HG02885 (cell line): ENCODE results near the gene INPP5B.
A peak's percentile ranks its signal among the peaks of the same experiment; 100 is the strongest.
"Not testable (repeated sequence)": the region's sequence is repeated elsewhere in the genome, so short reads cannot be mapped to it uniquely, and the experiment has no call there.

Experiments used
- ATAC-seq: cut with Tn5 transposase; IDR thresholded peaks from one replicate; pipeline ENCODE4 v1.9.1; 2021; ENCODE audit warnings: mild to moderate bottlenecking; ENCODE audit not compliant: unreplicated experiment, poor library complexity

The INPP5B gene

DNA sequence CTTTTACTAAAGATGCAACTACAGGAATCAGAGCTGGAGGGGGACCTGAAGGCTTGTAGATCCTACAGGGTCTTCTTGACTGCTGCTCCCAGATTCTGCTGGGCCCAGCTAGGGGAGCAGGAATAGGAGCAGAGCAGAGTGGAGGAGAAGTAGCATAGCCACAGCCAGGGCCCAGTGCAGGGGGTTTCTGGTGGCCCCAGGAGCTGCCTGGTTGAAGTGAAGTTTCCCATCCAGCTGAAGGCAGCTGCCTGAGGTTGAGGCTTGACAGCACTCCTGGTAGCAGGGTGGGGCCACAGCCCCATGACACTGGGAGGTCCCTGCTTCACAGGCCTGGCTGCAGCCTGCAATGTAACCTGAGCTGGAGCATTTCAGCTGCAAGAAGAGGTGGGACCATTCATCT is 2.0 kb upstream of the INPP5B start:
- ATAC-seq: no peak

GRCh38 chr1:37948166-37948565 is 1.3 kb upstream of the INPP5B start:
- ATAC-seq: no peak

- ATAC-seq: no peak
These were observed 511 bp upstream of the INPP5B start for GRCh38 chr1:37947364-37947763.

DNA sequence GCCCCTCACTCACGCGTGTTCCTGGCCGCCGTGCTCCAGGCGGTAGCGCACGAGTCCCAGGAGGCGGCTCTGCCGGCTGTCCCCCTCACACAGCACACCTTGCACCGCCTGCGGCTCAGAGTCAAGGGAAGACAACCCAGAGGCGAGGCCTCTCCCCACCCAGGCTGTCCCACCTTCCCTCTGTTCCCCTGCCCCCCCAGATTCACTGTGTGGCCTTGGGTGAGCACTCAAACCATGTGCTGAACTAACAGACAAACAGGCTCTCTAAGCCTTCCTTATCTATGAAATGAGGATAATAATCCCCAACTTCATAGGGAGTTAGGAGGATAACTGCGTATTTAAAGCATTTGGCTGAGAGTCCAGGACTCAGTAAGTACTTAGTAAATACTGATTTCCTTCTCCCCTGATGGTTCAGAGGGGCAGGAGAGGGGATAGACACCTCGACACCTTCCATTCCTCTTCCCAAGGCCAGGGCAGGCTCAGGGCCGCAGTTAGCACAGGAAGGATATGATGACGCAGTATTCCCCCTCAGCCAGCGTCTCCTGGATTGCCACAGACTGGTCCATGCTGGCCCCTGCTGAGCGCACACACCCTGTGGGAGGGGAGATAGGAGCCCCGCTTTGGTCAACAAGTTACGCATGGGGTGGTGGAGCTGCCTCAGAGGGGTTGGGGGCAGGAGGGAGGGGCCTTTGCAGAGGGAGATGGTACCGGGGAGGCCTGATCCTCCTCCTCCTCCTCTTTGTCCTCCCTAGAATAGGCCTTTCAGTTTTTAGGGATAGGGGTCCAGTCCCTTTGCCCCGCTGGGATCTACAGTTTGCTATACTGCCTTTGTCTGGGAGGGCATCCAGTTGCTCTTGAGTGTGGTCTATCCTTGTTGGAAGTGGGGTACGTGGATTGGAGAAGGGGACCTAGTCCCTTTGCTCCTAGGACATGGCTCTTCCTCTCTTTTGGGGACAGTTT is 830 bp downstream of the INPP5B start:
- no peak for ATAC-seq

GRCh38 chr1:37945251-37945650 is 1.6 kb downstream of the INPP5B start:
- no peak for ATAC-seq

DNA sequence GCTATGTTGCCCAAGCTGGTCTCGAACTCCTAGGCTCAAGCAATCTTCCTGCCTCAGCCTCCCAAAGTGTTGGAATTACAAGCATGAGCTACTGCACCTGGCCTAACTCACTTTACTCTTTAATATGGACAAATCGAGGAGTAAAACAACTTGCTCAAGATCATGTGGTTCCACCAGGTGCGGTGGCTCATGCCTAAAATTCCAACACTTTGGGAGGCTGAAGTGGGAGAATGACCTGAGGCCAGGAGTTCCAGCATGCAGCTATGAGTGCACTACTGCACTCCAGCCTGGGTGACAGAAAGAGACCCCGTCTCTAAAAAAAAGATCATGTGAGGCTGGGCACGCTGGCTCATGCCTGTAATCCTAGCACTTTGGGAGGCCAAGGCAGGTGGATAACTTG is 2.0 kb downstream of the INPP5B start:
- ATAC-seq: no peak

GRCh38 chr1:37944086-37944763 is 2.6 kb downstream of the INPP5B start:
- ATAC-seq: no peak

- no peak for ATAC-seq
These were observed 6.4 kb downstream of the INPP5B start for GRCh38 chr1:37940299-37940947.

DNA sequence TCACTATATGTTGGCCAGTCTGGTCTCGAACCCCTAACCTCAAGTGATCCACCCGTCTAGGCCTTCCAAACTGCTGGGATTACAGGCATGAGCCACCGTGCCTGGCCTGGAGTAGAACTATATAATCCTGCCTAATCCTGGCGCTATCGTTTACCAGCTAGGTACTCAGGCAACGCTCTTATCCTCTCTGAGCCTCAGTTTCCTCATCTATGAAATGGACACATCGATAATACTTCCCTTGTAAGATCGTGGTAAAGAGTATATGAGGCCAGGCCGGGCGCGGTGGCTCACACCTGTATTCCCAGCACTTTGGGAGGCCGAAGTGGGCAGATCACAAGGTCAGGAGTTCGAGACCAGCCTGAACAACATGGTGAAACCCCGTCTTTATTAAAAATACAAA is 10.1 kb downstream of the INPP5B start:
- not testable (repeated sequence) for ATAC-seq

DNA sequence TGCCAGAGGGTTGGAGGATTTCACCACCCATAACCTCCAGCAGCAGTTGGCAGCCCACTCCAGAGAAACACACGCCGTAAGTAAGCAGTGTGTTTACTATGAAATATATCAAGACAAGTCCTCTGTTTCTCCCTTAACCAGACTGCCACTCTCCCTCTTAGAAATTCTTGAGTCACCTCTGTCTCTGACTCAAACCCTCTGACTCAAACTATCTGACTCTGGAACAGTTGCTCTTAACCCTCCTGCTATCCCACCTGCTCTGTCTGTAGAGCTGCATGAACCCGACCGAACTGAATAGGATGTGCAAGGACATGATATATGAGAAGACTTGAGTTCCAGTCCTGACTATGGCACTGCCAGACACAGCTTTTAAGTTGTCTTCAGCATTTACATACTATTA is 14.1 kb downstream of the INPP5B start:
- ATAC-seq: no peak

- peak; percentile 94 for ATAC-seq
These were observed 15.3 kb downstream of the INPP5B start for GRCh38 chr1:37931361-37932158.

DNA sequence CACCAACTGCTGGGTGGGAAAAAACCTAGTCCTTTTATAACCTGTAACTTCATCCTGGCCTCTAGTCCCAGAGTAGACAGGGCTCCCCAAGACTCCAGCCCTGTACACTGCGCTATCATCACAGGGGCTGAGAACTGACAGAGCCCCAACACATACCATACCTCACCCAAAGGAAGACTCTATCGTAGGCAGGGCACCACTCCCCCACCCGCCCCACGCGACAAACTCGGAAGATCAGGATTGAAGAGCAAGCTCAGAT is 15.8 kb downstream of the INPP5B start:
- peak; percentile 9 for ATAC-seq

- ATAC-seq: no peak
These were observed 16.4 kb downstream of the INPP5B start for GRCh38 chr1:37930246-37931101.

DNA sequence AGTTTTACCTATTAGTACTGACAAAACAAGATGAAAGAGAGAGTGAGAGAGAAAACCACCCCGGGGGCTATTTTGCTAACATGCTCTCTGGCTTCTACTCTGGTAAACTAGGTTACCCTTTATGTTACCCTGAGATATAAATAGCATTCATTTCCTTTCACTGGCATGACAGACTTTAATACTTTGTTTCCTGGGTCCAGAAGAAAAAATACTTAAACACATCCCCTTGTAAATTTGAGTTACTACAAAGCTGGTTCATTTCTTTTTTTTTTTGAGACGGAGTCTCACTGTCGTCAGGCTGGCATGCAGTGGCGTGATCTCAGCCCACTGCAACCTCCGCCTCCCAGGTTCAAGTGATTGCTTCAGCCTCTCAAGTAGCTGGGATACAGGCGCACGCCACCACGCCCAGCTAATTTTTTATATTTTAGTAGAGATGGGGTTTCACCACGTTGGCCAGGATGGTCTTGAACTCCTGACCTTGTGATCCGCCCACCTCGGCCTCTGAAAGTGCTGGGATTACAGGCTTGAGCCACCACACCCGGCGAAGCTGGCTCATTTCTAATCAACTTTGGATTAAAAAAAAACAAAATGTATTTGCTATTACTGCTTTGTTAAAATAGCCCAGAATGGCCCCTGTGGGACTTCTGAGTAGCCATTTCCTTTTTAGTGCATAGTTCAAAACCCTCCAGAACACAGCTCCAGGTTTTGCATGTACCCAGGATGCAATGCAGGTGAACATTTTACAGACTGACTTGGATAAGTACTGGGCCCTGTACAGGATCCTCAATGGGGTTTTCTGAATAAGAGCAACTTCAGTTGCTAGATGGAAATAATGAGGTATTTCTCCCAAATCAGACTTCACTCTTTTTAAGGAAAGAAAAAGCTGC is 20.6 kb downstream of the INPP5B start:
- ATAC-seq: no peak

DNA sequence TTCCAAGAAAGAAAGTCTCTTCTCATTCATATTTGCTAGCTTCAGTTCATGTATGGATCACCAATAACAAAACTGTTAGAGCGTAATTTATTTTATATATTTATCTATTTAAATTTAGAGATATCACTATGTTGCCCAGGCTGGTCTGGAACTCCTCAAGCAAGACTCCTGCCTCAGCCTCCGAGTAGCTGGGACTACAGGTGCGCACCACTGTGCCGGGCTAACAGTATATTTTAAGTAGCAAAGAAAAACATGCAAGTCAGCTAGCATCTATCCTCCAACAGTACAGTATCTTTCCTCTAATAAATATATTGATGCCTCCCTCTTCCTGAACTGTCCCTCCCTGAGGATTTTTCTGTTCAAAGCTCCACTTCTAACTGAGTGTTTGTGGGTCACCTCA is 21.5 kb downstream of the INPP5B start:
- ATAC-seq: no peak

- no peak for ATAC-seq
These were observed 23.3 kb downstream of the INPP5B start for GRCh38 chr1:37923551-37923889.

DNA sequence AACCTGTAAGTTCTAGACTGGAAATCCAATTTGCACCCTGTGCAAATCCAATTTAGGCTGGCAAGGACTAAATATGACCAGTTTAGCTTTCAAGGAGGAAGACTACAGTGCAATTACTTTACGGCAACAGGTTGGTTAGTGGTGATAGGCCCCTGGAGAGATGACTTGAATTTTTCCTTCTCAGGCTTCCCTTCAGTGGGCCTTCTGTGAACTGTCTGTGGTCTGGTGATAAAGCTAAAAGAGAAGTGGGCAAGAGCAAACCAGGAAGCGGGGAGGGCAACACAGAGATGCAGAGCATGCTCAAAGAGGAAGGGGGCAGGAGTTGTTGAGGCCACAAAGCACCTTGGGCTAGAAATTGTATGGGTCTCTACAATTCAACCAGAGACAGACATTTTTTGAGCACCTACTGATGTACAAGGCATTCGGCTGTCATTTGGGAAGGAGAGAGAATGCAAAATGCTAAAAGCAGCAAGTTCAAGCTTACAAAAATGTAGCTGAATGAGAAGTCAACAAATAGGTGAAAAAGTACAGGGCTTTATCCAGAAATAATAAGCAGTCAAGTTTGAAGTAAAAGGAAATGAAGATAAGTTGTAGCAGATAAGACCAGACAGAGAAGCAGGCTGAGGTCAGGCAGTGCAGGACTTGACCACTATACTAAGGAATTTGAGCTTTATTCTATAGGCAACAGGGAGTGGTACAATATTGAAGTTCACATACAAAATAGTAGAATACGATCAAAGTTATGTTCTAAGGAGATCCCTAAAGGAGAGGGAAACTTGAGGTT is 23.9 kb downstream of the INPP5B start:
- no peak for ATAC-seq

DNA sequence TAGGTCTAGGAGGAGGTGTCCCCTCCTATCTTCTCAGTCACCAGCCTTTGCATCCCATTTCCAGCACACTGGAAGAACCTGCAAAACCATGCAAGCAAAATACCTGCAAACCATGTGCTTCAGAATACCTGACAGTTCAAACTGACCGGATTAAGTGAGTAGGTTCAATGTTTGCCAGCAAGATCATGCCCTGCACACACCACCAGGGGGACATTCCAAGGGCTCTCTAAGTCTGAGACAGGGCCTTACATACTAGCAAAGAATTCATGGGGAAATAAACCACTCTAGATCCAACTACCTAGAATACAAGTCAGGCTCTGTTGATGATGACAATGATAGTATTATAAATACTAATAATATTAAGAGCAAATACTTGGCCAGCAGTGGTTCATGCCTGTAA is 27.6 kb downstream of the INPP5B start:
- ATAC-seq: no peak
